ENCODE results near the gene ZBTB3.
A peak's percentile ranks its signal among the peaks of the same experiment; 100 is the strongest.
"Not testable (repeated sequence)": the region's sequence is repeated elsewhere in the genome, so short reads cannot be mapped to it uniquely, and the experiment has no call there.

The ZBTB3 gene

GRCh38 chr11:62753736-62754603, at the start of gene ZBTB3:
TSS of gene ZBTB3 (minus strand) at chr11:62754160. CDS start at chr11:62753664, 496 bp downstream.
- DNase-seq (ENCODE audit: low read depth in 2 of 2) = peak; percentile 94 to 95

- no peak for DNase-seq (ENCODE audit: low read depth in 2 of 2)
Measured at GRCh38 chr11:62801071-62801470, 47.1 kb upstream of the ZBTB3 start.

GRCh38 chr11:62799486-62799885, 45.5 kb upstream of the ZBTB3 start:
- no peak for DNase-seq (ENCODE audit: low read depth in 2 of 2)

- DNase-seq (ENCODE audit: low read depth in 2 of 2) = no peak
Measured at GRCh38 chr11:62796281-62796680, 42.3 kb upstream of the ZBTB3 start.

GRCh38 chr11:62794201-62794775, 40.3 kb upstream of the ZBTB3 start:
- DNase-seq (ENCODE audit: low read depth in 2 of 2) = no peak

- no peak for DNase-seq (ENCODE audit: low read depth in 2 of 2)
Measured at GRCh38 chr11:62792202-62792575, 38.2 kb upstream of the ZBTB3 start.

- peak; percentile 68 to 88 for DNase-seq (ENCODE audit: low read depth in 2 of 2)
Measured at GRCh38 chr11:62791501-62792201, 37.7 kb upstream of the ZBTB3 start, which contains the start of gene TMEM223. TSS of gene TMEM223 (minus strand) at chr11:62792006. CDS start at chr11:62791994, 12 bp downstream.

GRCh38 chr11:62789576-62789975, 35.6 kb upstream of the ZBTB3 start:
- no peak for DNase-seq (ENCODE audit: low read depth in 2 of 2)

GRCh38 chr11:62788991-62789390, 35.0 kb upstream of the ZBTB3 start:
- no peak for DNase-seq (ENCODE audit: low read depth in 2 of 2)

- DNase-seq (ENCODE audit: low read depth in 2 of 2) = peak; percentile 90 to 97
Measured at GRCh38 chr11:62787005-62787759, 33.2 kb upstream of the ZBTB3 start, which contains the start of gene TMEM179B. TSS of gene TMEM179B (plus strand) at chr11:62787402. CDS start at chr11:62787432, 30 bp downstream.

- DNase-seq (ENCODE audit: low read depth in 2 of 2) = peak; percentile 60 to 63
Measured at GRCh38 chr11:62786318-62787004, 32.5 kb upstream of the ZBTB3 start.

GRCh38 chr11:62782753-62783152, 28.8 kb upstream of the ZBTB3 start:
- no peak for DNase-seq (ENCODE audit: low read depth in 2 of 2)

GRCh38 chr11:62778441-62778840, 24.5 kb upstream of the ZBTB3 start:
- DNase-seq (ENCODE audit: low read depth in 2 of 2) = no peak

- no peak for DNase-seq (ENCODE audit: low read depth in 2 of 2)
Measured at GRCh38 chr11:62777389-62777788, 23.4 kb upstream of the ZBTB3 start.

GRCh38 chr11:62775646-62776045, 21.7 kb upstream of the ZBTB3 start:
- no peak for DNase-seq (ENCODE audit: low read depth in 2 of 2)

- no peak for DNase-seq (ENCODE audit: low read depth in 2 of 2)
Measured at GRCh38 chr11:62774407-62774806, 20.4 kb upstream of the ZBTB3 start.

- DNase-seq (ENCODE audit: low read depth in 2 of 2) = peak; percentile 74 to 87
Measured at GRCh38 chr11:62771144-62772021, 17.4 kb upstream of the ZBTB3 start, which contains the start of gene TAF6L. TSS of gene TAF6L (plus strand) at chr11:62771396. CDS start at chr11:62775784, 4,388 bp downstream.

GRCh38 chr11:62770778-62771143, 16.8 kb upstream of the ZBTB3 start:
- no peak for DNase-seq (ENCODE audit: low read depth in 2 of 2)

GRCh38 chr11:62760867-62761227, 6.9 kb upstream of the ZBTB3 start:
- not testable (repeated sequence) for DNase-seq (ENCODE audit: low read depth in 2 of 2)
